Measurements from ENCODE around the gene ERC2.

The ERC2 gene

DNA sequence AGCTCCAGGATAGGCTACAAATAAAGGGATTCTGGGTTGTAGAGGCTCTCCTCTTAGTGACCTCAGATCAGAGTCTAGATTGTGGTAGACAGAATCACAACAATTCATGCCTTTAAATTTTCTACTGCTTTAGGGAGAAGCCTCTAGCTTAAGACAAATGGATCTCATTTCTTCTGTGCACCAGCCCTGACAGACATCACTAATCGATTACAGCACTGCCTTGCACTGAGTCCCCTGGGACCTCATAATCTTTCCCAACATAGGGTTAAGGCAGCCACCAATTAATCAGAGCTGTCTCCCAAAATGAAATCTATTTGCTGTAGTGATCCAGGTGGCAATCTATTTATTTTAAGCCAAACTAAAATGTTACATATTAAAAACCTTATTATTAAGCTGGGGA lies 544.6 kb downstream of the ERC2 start:
- no peak for DNase-seq (ENCODE audit: low read depth)

DNA sequence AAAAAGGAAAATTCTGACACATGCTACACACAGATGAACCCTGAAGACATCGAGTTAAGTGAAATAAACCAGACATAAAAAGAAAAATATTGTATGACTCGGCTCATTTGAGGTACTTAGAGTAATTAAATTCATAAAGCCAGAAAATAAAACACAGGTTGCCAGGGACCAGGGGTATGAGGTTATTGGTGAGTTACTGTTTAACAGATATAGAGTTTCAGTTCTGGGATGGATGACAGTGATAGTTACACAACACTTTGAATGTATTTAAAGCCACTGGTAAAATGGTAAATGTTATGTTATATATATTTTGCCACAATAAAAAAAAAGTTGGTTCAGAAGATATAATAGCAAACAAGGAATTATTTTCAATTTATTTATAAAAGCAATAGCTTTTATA lies 545.1 kb downstream of the ERC2 start:
- no peak for DNase-seq (ENCODE audit: low read depth)

DNA sequence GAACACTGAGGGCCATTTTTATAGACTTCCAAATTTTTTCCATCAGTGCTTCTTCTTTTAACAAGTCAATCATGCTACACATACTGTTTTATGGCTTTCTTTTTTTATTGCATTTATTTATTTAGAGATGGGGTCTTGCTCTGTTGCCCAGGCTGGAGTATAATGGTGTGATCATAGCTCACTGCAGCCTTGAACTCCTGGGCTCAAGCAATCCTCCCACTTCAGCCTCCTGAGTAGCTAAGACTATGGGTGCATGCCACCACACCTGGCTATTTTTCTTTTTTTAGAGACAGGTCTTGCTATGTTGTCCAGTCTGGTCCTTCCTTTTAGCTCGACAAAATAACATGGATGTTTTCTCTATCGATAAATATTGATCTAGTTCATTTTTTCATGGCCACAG lies 555.4 kb downstream of the ERC2 start:
- no peak for DNase-seq (ENCODE audit: low read depth)

DNA sequence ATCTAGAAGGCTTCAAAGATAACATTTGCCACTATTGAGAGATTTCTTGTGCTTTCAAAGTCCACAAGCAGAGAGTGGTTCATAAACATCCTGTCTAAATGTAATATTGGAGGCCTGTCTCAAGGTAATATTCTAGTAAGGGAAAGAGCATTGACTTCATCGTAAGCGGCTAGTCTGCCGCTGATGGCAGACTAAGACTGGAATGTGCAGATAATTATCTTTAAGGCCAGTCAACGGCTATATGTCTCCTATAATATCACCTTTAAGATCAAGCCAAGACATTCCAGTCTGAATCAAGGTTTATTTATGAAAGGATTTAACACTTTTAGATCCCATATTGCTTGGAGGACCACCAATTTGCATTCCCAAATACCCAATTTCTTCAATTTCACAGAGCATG lies 557.0 kb downstream of the ERC2 start:
- no peak for DNase-seq (ENCODE audit: low read depth)

DNA sequence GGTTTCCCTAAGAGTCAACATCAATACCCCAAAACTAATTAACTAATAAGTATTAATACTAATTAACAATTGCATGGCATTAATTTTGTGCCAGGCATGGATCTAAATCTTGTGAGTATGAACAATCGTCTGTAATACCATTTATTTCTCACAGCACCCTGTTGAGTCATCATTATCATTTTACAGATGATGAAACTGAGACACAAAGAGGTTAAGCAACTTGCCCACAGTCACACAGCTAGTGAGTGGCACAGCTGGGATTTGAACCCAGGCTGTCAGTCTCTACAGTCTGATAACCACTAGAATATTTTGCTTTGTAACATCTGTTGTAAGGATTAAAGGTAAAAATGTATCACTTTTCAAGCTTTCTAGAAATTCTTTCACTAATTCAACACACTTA lies 557.7 kb downstream of the ERC2 start:
- DNase-seq (ENCODE audit: low read depth), result no peak

DNA sequence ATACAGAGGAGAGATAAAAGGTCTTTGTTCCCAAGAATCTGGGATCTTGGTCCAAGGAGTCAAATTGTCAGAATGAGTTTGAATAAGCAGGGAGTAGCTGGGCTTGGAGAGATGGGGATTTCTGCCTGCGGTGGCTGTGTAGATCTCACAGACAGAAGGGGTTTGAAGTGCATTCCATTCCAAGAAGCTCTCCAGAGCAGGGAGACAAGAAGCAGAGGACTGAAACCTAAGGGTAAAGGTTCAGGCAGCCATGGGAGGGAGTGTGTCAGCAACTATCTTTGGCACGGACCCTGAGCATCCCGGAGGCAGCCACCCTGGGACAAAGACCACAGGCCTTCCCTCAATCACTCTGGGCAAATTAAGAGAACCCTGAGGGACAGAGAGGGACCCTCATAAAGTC lies 558.9 kb downstream of the ERC2 start:
- DNase-seq (ENCODE audit: low read depth), result no peak

DNA sequence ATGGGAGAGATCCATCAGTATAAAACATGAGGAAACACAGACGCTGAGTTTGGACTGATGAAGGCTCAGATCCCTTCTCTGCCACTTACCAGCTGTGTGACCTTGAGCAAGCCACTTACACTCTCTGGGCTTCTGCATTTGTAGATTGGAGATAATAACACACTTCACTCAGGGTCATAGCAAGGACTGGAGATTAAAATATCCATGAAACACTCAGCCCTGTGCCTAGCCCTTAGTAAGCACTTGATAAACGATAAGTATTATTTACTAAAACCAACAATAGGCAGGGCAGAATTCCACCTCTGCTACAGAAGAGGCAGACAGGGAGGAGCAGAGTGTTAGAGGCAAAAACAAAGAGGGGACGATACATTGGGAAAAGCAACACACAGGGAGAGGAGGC lies 560.7 kb downstream of the ERC2 start:
- no peak for DNase-seq (ENCODE audit: low read depth)

DNA sequence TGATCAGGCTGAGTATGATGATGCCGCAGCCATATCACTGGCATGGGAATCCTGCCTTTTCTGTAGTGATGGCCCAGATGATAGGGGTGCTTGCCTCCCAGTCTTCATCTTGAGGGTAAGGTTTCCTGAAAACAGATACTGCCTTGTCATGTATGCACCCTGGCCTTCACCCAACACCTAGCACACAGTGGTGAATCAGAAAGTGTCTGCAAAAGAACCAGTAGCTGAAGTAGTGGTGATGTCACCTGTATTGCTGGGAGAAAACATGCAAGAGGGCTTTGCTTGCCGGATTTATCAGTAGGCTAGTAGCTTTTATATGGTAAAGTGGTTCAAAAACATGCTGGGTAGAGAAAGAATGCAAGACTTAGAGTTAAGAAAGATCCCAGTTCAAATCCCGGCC lies 561.4 kb downstream of the ERC2 start:
- no peak for DNase-seq (ENCODE audit: low read depth)

DNA sequence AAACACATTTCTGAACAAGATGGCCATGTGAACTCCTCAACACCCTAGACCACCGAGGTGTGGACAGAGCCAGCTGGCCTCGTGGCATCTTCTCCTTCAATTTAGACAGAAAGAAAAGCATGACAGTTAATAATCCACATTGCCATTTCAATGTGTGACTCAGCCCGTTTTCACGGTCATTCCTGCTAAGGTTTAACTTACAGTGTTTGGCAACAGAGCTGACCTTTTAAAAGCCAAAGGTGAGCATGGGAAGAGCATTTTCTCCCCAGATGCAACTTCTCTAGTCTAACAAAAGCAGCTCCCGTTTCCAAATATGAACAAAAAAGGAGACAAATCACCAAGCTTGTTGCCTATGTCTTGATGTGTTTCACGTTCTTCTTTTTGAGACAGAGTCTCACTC lies 563.6 kb downstream of the ERC2 start:
- DNase-seq (ENCODE audit: low read depth), result no peak

DNA sequence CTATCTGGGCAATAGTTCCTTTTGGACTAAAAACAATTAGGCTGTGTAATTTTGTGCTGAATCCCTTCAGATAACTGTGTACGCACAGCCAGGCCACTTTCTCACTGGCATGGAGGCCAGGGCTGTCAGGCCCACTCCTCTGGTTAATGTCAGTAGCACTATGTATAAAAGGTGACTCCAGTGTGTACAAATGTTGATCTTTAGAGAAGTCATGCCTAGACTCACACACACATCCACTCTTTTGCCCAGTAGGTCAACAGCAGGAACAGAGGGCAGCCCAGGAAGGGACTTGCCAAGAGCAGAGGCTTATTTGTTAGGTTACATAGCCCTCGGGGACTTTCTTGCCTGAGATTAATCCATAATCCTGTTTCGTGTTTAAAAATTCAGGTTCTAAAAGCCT lies 564.6 kb downstream of the ERC2 start:
- DNase-seq (ENCODE audit: low read depth), result no peak

DNA sequence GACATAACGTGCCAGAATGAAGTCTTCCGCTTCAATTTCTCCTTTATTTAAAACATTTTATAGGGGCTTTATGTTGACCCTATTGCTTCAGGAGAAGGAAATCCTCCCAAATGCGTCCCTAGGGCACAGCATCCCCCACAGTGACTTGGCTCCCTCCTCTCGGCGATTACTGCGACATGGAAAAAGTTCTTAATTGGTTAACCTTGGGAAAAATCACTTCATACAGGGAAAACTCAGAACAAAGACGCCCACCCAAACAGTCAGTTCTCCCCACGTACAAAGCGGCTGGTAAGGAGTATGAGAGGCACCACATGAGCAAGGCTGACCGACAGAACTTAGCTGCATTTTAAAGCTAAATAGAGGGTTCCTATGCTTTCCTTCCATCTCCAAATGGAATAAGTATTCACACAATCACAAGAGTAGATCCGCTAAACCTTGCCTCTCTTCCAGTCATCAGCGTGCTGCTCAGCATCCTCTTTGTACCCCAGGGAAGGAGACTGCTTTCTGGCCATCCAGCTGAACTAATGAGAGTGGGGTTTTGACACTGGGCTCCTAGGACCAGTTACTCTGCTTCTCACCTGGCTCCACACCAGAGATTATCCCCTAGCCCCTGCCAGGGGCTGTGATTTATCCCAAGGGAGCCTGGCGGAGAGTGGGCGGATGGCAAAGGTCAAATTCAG lies 565.9 kb downstream of the ERC2 start:
- DNase-seq (ENCODE audit: low read depth), result no peak

DNA sequence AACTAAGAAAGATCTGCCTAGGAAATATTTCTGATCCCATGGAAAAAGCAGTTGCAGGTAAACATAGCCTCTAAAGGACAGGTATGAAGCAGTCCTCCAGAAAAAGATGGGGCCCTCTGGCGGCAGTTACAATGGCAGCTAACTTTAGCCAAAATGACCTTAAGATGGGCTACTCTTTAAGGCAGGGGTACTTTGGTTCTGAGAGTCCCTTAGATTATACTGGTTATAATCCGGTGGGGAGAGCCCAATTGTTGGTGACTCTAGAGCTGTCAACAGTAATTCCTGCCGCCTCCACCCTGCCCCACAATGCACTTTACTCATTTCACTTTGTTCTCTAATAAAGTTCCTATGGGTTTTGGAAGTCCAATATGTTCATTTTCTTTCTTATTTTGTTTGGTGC lies 568.4 kb downstream of the ERC2 start:
- no peak for DNase-seq (ENCODE audit: low read depth)

DNA sequence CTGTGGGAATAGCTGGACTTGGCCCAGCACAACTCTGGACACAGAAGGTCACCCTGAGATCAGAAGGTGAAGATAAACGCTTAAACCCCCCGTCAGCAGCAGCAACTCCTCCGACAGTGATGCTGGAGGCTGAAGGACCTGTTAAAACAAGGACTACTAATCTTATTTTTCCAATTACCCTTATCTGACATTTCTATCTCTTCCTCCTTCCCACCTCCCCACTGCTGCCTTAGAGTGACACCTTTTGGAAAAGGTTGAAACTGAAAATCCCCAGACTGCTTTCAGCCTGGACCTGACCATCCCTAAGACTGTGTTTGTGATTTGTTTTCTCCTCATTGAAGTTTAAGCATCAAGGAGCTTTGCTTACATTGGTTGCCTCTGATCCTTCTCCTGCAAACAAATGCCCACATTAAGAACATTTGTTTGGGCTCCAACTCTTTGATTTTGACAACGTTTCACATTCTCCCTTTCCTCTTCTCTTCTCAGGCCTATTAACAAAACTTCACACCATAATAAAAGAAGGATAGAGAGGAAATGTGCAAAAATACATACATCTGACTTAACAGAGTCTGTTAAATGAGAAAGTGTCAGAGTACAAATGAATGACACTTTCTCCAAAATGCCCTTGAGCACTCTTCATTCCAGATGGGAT lies 570.6 kb downstream of the ERC2 start:
- no peak for DNase-seq (ENCODE audit: low read depth)

DNA sequence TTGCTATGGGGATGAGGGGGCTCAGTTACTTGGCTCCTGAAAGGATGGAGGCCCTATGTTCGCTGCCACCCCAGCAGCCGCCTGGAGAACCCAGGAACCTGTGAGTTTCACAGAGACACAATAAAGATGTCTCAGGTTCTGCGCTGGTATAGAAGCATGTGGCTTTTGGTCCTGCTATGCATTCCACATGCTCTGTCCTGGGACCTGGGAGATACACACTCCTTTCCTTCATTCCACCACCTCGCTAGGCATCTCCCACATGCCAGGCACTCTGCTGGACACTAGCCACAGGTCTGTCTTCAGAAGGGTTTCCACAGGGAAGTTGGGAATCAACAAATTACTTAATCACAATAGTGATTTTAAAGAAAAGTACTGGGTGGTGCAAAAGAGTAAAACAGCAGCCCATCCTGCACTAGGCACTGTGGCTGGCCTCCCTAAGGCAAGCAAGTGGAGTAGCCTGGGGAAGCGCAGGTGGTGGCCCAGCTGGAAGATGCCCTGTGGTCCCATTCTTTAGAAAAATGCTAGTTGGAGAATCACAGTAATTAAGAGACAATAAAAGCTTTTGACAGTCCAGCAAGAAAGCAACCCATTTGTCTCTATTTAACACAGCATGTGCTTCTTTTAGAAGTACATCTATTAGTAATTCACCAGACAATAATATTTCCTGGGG lies 572.2 kb downstream of the ERC2 start:
- no peak for DNase-seq (ENCODE audit: low read depth)

DNA sequence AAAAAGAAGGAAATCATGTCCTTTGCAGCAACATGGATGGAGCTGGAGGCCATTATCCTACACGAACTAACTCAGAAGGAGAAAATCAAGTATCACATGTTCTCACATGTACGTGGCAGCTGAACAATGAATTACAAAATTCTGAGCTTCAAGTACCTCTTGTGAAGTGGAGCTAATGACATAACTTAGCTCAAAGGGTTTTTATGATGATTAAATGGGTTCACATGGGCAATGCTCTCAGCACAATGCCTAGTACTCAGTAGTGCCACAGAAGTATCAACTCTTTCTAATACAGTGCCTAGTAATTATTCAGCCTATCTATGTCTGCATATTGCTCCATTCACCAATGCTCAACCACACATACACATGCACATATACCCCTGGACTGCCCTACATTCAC lies 573.7 kb downstream of the ERC2 start:
- DNase-seq (ENCODE audit: low read depth), result no peak

DNA sequence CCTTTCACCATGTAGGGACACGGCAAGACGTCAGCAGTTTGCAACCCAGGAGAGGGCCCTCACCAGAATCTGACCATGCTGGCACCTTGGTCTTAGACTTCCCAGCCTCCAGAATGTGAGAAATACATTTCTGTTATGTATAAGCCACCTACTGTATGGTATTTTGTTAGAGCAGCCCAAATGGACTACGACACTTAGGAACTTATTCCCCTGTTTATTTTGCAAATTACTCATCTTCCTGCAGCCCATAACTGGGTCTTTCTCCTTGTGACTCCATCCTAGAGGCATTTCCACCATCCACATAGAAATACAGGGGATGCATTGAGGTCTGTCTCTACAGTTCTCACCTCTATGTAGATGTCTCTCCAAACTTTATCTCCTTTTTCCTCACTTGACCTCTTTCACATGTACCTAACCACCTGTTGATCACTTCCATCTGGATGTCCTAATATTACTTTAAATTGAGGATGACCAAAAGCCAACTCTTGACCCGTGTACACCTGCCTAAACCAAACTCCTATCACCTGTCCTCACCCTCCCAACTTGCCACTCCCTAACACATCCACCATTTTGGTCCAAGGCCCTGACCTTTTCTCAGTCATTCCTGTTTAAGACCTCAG lies 575.1 kb downstream of the ERC2 start:
- DNase-seq (ENCODE audit: low read depth), result no peak

DNA sequence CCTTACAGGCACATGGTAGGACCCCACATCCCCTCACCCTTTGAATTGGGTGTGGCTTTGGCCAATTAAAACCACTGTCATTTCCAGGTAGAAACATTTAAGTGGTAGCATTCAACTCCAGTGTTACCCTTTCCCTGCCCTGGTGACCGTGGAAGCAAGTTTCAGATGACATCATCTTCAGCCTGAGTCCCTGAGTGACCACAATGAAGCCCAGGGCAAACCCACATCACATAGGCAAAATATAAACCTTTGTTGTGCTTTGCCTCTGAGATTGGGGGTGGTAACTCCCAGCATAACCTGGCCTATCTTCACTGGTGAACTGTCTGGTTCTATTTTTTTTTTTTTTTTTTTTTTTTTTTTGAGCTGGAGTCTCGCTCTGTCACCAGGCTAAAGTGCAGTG lies 577.2 kb downstream of the ERC2 start:
- no peak for DNase-seq (ENCODE audit: low read depth)

DNA sequence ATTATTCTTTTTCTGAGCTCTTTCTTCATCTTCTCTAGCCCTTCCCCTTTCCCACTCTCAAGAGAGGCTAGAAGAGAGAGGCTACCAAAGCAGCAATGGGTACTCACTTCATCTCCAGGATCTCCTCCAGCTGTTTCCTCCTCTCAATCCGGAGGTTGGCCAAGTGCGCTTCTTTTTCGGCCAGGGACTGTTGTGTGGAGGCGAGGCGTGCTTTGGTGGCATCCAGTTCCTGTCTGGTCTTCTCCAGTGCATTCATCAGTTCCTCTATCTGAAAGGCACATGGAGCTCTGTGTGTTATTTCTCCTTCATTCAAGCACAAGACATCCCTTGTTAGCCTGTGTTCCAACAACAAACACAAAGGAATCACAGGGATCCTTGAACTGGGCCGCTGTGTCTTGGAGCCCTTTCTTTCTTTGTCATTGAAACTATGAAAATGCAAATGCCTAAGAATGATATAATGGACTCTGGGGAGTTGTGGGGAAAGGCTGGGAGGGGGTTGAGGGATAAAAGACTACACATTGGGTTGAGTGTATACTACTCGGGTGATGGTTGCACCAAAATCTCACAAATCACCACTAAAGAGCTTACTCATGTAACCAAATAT lies 579.9 kb downstream of the ERC2 start:
- no peak for DNase-seq (ENCODE audit: low read depth)

DNA sequence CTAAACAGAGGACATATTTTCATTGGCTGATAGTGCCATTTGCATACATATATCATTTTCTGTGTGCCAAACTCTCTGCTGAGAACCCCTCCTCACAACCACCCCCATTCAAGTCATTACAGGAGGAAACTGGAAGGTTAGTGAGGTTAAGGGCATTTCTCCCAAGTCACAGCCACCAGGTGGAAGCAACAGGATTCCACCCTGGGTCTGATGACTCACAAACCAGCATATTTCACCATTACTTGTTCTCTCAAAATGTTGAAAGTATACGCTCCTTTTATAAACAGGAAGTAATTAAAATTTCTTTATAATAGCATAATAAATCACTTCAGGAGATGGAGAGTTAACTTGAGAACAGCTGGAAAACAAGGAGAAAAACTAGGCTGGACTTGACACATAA lies 582.5 kb downstream of the ERC2 start:
- no peak for DNase-seq (ENCODE audit: low read depth)

DNA sequence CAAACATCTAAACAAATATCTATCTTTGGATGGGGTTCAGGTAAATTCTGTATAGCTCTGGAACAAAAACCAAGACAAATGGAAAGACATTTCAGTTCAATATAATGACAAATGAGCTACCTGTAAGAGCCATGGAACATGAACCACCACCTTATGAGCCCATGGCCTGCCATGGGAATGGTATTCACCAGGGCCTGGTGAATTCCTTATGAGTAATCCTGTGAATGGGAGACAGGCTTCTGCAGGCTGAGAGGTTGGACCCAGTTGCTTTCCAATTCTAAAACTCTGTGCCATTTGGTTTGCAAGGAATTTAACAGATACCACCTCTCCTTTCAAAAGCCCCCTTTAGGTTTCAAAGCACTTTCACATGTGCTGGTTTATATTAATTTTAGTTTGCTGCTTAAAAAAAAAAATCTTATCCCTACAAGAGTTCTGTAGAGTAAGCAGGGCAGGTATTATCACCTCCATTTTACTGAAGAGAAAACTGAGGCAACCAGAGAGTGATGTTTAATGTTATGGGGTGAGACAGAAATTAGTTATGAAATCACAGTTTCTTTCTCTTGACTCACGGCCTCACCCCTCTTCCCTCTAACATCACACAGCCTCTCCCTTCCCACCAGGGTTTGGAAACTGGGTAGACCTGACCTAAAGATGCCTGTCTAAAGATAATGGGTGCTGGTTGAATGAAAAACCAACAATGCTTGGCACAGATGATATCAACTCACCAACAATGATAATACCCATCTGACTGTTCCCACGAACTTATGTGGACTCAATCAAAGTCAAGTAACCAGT lies 583.6 kb downstream of the ERC2 start:
- DNase-seq (ENCODE audit: low read depth), result no peak

DNA sequence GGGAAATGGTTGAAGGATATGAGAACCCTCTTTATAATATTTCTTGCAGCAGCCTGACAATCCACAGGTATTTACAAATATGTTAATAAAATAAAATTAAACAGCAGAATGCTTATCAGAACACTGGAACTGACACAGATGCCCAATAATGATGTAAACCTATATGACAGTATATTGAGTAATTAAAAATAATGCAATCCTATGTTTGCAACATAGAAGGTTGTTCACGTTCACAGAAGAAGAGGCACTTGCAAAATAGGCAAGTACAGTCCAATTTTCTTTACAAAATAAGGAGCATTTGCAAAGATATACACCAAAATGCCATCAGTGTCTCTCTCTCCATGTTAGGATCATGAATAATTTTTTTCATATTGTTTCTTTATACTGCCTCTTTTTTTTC lies 584.2 kb downstream of the ERC2 start:
- DNase-seq (ENCODE audit: low read depth), result no peak

DNA sequence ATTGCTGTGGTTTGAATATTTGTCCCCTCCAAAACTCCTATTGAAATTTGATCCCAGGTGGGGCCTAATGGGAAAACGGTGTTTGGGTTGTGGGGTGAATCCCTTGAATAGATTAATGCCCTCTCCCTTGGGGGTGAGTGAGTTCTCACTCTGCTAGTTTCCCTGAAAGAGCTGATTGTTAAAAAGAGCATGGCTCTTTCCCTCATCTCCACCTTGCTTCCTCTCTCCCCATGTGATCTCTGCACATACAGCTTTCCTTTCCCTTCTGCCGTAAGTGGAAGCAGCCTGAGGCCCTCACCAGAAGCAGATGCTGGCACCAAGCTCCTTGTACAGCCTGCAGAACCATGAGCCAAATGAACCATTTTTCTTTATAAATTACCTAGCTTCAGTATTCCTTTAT lies 586.3 kb downstream of the ERC2 start:
- no peak for DNase-seq (ENCODE audit: low read depth)

Data from activated T-cell treated with anti-CD3 and anti-CD28 coated beads for 24 hours (primary cell).